Stimulated activated CD8-positive, alpha-beta memory T cell treated with anti-CD3 and anti-CD28 coated beads, Interleukin-15, amount 100 ng/mL, for 48 hours (primary cell): ENCODE results near the gene ATP9B.
"Not testable (repeated sequence)": the region's sequence is repeated elsewhere in the genome, so short reads cannot be mapped to it uniquely, and the experiment has no call there.

Source experiments
- DNase-seq, 2 donors: peaks; one replicate each; pipeline ENCODE4 v3.0.0-alpha.2; 2020; ENCODE audit warnings: low read depth in 2 of 2

ATP9B gene

DNA sequence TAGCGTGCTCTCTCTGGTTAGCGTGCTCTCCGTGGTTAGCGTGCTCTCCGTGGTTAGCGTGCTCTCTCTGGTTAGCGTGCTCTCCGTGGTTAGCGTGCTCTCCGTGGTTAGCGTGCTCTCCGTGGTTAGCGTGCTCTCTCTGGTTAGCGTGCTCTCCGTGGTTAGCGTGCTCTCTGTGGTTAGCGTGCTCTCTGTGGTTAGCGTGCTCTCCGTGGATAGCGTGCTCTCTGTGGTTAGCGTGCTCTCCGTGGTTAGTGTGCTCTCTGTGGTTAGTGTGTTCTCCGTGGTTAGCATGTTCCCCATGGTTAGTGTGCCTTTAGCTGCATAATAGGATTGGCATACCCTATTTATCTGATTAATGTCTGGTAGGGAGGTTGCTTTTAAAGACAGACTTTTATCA is 258.7 kb downstream of the ATP9B start:
- DNase-seq = not testable (repeated sequence)

DNA sequence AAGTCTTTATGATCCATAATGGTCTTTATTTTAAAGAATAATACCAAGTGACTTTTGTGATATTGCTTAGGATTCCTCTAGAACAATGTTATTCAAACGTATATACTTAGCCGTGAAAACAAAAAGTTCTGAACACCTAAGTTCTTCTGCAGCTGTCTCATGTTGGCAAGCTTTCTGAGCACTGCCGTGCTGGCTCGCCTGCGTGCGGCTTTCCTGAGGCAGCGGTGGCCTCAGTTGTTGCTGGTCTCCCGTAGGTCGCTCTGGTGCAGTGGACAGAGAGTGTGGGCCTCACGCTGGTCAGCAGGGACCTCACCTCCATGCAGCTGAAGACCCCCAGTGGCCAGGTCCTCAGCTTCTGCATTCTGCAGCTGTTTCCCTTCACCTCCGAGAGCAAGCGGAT is 259.7 kb downstream of the ATP9B start:
- no peak for DNase-seq

DNA sequence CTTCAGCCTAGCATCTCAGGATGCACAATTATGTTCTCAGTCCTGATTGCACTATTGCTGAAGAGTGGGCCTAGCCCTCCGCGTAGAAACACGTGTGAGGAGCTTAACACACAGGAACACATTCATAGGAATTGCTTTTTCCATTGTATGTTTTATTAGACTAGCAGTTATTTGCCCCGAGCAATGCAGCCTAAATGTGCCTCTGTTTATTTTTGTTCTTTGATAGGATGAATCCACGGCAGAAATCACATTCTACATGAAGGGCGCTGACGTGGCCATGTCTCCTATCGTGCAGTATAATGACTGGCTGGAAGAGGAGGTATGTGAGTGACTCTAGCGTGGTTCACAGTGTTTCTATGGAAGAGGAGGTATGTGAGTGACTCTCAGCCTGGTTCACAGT is 260.6 kb downstream of the ATP9B start:
- DNase-seq = no peak

DNA sequence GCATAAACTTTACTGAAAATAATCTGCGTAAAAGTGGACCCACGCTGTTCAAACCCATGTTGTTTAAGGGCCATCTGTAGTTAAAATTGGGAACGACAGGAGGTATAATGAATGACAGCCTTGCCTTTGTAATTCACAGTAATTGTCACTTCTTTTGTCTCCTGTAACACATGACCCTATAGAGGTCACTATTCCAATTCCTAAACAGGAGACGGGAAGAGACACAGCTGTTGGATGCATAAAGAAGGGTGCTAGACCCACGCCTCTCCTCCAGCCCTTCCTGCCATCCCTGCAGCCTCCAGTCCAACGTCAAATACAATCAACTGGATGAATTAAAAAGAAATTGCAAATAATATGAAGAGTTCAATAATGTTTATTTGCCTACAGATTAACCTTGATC is 263.5 kb downstream of the ATP9B start:
- no peak for DNase-seq

DNA sequence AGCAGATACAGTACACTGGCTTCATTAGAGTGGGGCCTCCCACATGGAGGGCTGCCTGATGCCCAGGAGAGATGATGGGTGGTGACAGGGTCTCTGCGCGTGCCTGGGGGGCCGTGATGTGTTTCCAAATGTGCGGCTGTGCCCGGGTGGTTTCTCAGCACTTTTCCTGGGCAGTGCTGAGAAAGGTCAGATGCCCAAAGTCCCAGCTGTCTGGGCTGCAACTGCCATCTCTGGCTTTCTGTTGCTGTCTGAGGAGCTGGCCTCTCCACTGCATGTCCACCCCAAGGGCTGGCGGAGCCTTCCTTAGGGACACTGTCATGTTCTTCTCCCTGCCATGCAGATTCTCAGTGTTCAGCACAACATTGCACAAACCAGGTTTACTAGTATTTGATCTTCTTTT is 263.9 kb downstream of the ATP9B start:
- DNase-seq = no peak

DNA sequence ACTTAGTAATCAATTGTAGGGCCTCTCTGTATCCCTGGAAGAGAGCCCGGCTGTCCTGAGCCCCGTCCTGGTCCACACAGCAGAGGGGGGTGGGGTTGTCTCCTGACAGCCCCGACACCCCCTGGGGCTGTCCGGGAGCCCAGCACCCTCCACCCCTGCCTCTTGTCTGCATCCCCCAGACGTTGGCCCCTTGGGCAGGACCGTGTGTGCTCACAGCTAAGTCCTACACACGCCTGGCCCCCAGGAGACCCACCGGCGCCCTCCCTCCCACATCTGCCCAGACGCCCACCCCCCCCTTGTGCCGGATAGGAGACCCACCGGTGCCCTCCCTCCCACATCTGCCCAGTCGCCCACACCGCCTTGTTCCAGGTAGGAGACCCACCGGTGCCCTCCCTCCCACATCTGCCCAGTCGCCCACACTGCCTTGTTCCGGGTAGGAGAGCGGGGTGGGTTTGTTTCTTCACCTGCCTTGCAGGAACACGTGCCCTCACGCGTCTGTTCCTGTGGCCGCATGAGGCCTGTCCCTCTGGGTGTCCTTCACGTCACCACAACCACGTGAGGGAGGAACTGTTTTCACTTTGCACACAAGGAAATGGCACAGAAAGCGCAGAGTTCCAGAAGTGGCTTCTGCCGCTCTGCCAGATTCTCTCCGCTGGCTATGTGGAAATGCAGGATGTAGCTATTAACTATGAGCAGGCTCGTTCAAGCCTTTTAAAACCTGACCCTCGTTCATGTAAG is 265.5 kb downstream of the ATP9B start:
- no peak for DNase-seq

DNA sequence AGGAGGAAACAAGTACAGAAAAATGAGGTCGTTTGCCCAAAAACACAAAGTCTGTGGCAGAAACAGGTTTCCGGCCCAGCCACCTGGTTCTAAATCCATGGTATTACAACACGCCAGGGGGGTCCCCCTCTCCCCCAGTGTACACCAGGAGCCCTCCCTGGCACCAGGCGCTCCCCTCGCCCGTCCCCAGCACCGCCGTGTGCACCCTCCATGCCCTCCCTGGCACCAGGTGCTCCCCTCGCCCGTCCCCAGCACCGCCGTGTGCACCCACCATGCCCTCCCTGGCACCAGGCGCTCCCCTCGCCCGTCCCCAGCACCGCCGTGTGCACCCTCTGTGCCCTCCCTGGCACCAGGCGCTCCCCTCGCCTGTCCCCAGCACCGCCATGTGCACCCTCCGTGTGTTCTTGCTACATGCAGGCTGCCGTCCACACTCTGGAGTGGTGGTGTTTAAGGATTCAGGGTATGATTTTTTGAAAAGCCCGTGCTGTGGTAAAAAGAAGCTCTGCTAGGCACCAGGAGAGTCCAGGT is 266.7 kb downstream of the ATP9B start:
- DNase-seq = no peak

DNA sequence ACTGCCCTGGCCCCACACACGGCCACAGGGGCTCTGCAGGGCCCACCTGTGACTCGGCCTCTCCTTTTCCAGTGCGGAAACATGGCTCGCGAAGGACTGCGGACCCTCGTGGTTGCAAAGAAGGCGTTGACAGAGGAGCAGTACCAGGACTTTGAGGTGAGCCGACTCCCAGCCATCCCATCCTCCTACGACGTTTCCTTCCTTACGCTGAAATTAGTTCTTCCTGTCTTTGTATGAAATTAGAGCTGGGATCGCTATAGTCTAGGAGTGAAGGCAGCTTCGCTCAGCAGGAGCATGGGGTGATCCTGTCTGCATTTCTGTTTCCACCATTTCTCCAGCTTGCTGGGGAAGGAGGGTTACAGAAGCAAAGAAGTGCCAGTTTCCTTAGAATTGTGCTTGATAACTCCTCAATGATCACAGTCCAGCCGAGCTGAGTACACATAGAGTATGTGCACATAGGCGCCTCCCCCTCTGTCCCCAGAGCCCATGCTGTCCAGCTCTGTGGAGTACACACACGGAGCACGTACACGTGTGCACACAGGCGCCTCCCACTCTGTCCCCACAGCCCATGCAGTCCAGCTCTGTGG is 267.5 kb downstream of the ATP9B start:
- DNase-seq = no peak

DNA sequence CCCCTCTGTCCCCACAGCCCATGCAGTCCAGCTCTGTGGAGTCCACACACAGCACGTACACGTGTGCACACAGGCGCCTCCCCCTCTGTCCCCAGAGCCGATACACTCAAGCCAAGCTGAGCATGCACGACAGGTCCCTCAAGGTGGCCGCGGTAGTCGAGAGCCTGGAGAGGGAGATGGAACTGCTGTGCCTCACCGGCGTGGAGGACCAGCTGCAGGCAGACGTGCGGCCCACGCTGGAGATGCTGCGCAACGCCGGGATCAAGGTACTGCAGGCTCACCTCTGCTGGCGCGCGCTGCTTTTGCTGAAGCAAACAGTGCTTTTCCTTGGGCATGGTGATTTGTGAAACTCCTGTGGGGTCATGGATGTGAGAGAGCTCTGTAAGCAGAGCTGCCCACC is 268.0 kb downstream of the ATP9B start:
- no peak for DNase-seq

DNA sequence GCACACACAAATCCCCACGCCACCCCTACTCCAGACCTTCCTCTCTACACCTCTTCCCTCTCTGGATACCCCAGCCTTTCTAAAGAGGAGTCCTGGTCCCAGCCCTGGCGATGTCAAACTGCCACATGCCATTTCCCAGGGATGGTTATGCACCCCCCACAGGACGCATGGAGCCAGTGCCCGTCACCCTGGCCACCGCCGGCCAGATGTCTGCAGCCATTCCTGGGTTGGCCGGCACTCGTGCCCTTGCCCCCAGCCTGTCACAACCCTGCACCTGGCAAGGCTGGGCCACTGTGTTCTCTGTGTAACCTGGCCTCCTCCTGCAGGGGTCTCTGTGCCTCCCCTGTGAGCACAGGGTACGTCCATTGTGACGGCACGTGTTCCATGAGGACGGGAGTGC is 268.4 kb downstream of the ATP9B start:
- no peak for DNase-seq

DNA sequence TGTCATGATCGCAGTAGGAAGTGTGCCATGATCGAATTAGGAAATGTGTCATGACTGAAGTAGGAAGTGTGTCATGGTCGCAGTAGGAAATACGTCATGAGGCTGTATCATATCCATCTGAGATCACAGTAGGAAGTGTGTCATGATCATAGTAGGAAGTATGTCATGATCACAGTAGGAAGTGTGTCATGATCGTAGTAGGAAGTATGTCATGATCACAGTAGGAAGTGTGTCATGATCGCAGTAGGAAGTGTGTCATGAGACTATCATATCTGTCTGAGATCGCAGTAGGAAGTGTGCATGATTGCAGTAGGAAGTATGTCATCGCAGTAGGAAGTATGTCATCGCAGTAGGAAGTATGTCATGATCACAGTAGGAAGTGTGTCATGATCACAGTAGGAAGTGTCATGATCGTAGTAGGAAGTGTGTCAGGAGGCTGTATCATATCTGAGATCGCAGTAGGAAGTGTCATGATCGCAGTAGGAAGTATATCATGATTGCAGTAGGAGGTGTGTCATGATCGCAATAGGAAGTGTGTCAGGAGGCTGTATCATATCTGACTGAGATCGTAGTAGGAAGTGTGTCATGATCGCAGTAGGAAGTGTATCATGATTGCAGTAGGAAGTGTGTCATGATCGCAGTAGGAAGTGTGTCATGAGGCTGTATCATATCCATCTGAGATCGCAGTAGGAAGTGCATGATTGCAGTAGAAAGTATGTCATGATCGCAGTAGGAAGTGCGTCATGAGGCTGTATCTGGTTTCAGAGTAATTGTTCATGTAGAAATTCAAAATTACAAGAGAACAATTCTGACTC is 270.1 kb downstream of the ATP9B start:
- DNase-seq = no peak

DNA sequence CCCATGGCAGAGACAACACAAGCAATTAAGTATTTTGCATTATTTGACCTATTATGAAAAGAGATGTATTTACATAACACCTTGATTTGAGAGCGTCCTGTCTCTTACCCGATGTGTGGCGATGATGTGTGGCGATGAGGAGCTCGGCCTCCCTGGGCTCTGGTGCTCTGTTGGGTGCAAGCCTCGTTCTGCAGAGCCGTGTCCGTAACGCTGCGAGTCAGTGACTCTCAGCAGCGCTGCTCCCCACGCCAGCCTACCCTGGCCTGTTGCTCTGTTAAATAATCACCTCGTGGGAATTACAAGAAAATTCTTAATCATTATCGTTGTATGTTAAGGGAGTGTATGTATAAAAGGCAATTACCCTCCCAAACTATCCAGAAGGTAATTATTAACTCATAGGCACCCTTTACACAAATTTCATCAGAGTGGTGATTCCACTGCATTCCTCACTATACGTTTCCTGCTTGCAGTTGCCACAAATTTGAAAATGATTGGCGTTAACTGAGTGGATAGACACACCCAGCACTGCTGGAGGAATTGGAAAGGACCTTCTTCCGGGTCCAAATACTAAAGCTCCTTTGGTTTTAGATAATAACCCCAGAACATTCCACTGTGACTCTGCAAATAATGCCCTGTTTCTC is 274.5 kb downstream of the ATP9B start:
- no peak for DNase-seq

DNA sequence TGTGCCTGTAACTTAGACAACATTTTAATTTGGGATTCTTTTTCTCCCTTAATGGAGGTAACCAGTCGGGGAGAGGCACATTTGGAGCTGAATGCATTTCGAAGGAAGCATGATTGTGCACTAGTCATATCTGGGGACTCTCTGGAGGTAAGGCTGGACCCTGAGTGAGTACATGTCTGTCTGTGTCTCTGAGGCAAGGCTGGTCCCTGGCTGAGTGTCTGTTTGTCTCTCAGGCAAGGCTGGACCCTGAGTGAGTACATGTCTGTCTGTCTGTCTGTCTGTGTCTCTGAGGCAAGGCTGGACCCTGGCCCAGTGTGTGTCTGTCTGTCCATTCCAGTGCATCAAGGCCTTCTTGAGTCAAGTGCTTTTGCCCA is 275.0 kb downstream of the ATP9B start:
- DNase-seq = no peak

DNA sequence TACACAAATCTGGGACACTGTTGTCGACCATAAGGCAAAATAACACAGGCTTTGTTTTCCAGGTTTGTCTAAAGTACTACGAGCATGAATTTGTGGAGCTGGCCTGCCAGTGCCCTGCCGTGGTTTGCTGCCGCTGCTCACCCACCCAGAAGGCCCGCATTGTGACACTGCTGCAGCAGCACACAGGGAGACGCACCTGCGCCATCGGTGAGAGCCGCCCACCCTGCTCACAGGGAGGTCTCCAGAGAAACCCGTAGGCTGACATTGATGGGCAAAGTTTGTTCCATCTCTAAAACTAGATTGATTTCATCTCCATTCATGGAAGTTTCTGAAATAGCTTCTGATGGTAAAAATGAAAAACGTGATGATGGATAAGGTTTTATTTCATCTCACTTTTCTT is 276.2 kb downstream of the ATP9B start:
- no peak for DNase-seq

DNA sequence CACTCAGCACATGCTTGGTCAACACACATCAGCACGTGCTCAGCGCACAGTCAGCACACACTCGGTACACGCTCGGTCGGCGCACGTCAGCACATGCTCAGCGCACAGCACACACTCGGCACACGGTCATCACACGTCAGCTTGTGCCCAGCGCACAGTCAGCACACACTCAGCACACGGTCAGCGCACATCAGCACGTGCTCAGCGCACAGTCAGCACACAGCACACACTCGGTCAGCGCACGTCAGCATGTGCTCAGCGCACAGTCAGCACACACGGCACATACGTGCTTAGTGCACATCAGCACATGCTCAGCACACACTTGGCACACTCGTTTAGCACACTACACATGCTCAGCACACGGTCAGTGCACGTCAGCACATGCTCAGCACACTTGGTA is 276.8 kb downstream of the ATP9B start:
- no peak for DNase-seq

DNA sequence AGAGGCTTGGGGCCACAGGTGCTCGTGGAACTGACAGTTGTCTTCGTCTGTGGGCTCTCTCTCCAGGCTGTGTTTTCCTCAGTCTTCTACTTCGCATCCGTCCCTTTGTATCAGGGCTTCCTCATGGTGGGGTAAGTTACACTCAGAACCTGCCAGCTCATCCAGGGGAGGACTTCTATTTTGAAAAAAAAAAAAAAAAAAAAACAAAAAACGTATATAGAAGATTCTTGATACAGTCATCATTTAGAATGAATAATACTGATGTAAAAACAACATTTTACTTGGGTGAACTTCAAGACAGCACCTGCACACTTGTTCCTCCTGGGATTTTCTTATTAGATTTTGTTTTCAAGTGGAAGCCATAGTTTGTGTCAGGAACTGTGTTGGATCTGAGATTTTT is 278.9 kb downstream of the ATP9B start:
- no peak for DNase-seq

DNA sequence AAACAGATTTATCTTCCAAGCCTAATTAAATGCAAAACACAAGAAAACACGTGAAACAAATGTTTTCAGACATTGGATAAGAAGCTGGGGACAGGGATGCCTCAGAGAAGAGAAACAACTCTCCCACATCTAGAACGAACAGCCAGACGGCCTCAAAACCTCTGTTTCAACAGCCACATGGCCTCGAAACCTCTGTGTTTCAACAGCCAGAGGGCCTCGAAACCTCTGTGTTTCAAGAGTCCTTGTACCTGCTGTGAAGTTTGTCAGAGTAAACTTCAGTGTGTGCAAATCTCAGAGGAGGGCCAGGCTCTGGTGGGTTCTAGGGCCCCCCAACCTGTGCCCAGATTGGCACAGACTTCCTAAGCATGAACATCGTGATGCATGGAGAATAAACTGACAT is 283.2 kb downstream of the ATP9B start:
- no peak for DNase-seq

DNA sequence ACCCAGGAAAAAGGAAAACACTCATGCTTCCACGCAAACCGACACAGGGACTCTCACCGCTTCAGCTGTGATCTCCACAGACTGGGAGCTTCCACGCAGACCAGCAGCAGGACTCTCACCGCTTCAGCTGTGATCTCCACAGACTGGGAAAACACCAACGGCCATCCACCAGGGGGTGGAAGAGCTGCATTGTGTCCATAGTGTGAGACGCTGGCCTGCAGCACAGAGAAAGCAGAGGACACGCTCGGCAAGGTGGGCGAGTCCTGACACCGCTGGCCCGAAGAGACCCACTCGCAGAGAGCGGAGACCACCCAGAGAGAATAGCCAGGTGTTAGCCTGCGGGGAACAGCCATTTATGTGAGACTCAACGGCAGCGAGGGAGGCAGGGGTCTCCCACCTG is 284.1 kb downstream of the ATP9B start:
- DNase-seq = no peak

DNA sequence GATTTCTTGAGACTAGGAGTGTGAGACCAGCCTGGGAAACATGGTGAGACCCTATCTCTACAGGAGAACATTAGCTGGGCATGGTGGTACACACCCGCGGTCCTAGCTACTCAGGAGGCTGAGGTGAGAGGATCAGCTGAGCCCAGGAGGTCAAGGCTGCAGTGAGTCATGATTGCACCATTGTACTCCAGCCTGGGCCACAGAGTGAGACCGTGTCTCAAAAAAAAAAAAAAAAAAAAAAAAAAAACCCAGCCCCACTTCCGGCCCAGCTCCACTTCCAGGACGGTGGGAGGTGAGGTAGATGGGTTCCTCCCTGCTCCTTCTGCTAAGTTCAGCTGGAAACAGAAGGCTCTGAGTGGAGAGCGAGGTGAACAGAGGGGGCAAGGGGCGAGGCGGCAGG is 285.2 kb downstream of the ATP9B start:
- no peak for DNase-seq

DNA sequence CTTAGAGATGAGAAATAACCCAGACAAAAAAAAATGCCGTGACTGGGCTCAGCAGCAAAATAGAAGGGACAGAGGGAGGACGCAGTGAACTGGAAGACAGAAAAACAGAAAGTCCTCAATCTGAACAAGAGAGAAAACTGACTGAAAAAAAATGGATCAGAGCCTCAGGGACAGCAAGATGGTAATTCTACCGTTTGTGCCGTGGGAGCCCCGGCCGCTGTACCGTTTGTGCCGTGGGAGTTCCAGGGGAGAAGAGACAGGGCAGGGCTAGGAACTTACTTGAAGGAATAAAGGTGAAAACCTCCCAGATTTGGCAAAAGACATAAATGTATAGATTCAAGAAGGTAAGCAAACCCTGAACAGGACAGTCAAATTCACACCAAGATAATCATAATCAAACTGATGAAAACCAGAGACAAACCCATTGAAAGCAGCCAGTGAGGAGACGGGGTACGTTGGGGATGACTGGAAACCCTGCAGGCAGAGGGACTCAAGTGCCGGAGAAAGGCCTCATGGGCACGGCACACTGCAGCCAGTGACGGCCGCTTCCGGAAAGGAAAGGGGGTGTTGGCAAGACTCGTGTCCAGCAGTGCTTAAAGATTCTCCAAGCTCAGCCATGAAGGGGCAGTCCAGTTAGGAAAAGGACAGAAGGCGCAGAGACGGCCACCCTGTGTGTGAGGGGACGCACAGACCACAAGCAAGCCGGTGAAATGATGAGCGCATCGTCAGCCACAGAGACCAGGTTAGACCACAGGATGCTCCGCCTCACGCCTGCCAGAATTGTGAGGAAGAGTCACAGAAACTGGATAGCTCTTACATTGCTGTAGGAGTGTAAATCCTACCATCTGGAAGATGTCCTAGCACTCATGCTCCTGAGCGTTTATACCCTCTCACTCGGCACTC is 286.5 kb downstream of the ATP9B start:
- DNase-seq = no peak

DNA sequence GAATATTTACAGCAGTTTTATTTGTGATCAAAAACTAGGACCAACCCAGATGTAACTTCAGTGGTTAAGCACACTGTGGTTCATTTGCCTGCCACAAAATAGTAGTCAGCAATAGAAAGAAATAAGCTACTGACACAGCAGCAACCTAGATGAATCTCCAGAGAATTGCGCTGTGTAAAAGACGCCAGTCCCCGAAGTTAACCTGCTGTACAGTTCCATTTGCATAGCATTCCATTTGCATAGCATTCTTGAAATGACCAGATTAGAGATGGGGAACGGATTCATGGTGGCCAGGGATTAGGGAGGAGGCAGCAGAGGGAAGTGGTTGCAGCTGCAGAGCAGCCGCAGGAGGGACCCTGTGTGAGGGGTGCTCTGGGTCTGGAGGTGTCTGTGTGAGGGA is 287.2 kb downstream of the ATP9B start:
- DNase-seq = no peak
